ENCODE measurements around the gene FHOD3. TPM values are rescaled to one million over a fixed set of nuclear protein-coding genes. Genes with fewer than 3 reads are reported as not detected.

Gene FHOD3
- total and polyA plus RNA-seq, 9 of the 15 experiments (the other 6 are each of a cell fraction or from before 2014, with no cell fraction given): 0.11 TPM; not detected in 8

- intact Hi-C loops (cut with micrococcal nuclease) (no loop called here), in situ Hi-C loops (cut with MboI) (no loop called here)
- TF ChIP-seq XRCC3 (IDR thresholded peaks at IDR 0.05): no peak
- no peak for TF ChIP-seq MAFK (IDR thresholded peaks at IDR 0.05; ENCODE audit: low read length)
- TF ChIP-seq MEF2D (tag; conservative IDR thresholded peaks at IDR 0.05; ENCODE audit: low read depth): no peak
- no peak for TF ChIP-seq SMAD4 (CRISPR knock-in tag; conservative IDR thresholded peaks at IDR 0.05)
- no peak for TF ChIP-seq GTF2F1 (IDR thresholded peaks at IDR 0.05; ENCODE audit: low read depth, low read length)
- TF ChIP-seq RBM17 (IDR thresholded peaks at IDR 0.05; ENCODE audit: borderline replicate concordance, low read depth, low read length): no peak
- TF ChIP-seq HDAC2 (IDR thresholded peaks at IDR 0.05): no peak
- no peak for TF ChIP-seq USF2 (CRISPR knock-in tag; IDR thresholded peaks at IDR 0.05)
- TF ChIP-seq ZNF232 (CRISPR knock-in tag; IDR thresholded peaks at IDR 0.05): no peak
- TF ChIP-seq KAT8 (IDR thresholded peaks at IDR 0.05; ENCODE audit: low read depth): no peak
- TF ChIP-seq CBFB (CRISPR knock-in tag; IDR thresholded peaks at IDR 0.05): no peak
- no peak for TF ChIP-seq YBX1 (IDR thresholded peaks at IDR 0.05)
- no peak for TF ChIP-seq HNRNPLL (IDR thresholded peaks at IDR 0.05; ENCODE audit: low read depth, low read length, poor library complexity, severe bottlenecking)
- no peak for TF ChIP-seq MTA1 (IDR thresholded peaks at IDR 0.05; ENCODE audit: borderline replicate concordance)
- TF ChIP-seq POLR3A (IDR thresholded peaks at IDR 0.05; ENCODE audit: borderline replicate concordance, extremely low read depth, insufficient read depth, insufficient read length): no peak
- DNase-seq (ENCODE audit: extremely low read depth in 1 of 4, low spot score in 3 of 4) (no peak), ATAC-seq (no peak), FAIRE-seq (no peak)
- Histone ChIP-seq H3K4me1 (replicated peaks in 1 of 2; ENCODE audit: control insufficient read depth in 2 of 2, insufficient read depth in 2 of 2, low read length in 2 of 2) (no peaks in the 10 kb centered on the region; a peak in 1 of 5 replicates), H3K36me3 (ENCODE audit: control insufficient read depth, insufficient read depth, low read length) (no peaks in the 10 kb centered on the region), H3K9me3 (replicated peaks; ENCODE audit: control insufficient read depth, insufficient read depth, low read depth, low read length) (no peaks in the 10 kb centered on the region), H2AFZ (ENCODE audit: low read depth, low read length) (no peak overlapping the region), H3K9ac (ENCODE audit: insufficient read depth in 1 of 2, low read depth in 2 of 2, low read length in 2 of 2) (no peak overlapping the region), H3K4me2 (ENCODE audit: insufficient read depth, low read length) (no peak overlapping the region), H3K79me2 (ENCODE audit: control insufficient read depth, insufficient read depth, low read length) (no peaks in the 10 kb centered on the region), H3K4me3 (no peak overlapping the region), H3K9me1 (ENCODE audit: control insufficient read depth, insufficient read depth, low read length) (no peaks in the 10 kb centered on the region), H3K27ac (ENCODE audit: extremely low read depth, low read depth, low read length) (no peak overlapping the region), H3K27me3 (ENCODE audit: control insufficient read depth in 2 of 2, insufficient read depth in 2 of 2, low read length in 2 of 2) (peaks cover 2 to 23% of the 10 kb centered on the region in 2 experiments; a peak in 3 of 5 replicates), H4K20me1 (replicated peaks; ENCODE audit: control insufficient read depth, insufficient read depth, low read length) (no peaks in the 10 kb centered on the region)
- 0% methylated on average over 5 of the region's 5 CpGs for WGBS (ENCODE audit: insufficient coverage, low coverage, missing lambda C conversion rate)
- BruUV-seq (replicated peaks): no TSS peak
- POLR2A ChIA-PET: interaction anchor here (0.7 kb wide), 1 partner anchor 372 kb away, joined by 3 read pairs; no protein-coding TSS in a partner anchor
- CTCF ChIA-PET (ENCODE audit: low intra/inter-chr PET ratio): no interaction called here
These were observed 13.6 kb downstream of the FHOD3 start for GRCh38 chr18:36311026-36311570.

Data from K562 (cell line).